ENCODE results near the gene CPSF4L. TPM values are rescaled to one million over a fixed set of nuclear protein-coding genes. Genes with fewer than 3 reads are reported as not detected.
A peak's percentile ranks its signal among the peaks of the same experiment; 100 is the strongest.

The CPSF4L gene
- total and polyA plus RNA-seq, 2 of the 13 experiments (the other 11 are each of a cell fraction or from before 2014, with no cell fraction given): 0.73 to 1.6 TPM

- TF ChIP-seq, protein P1, sequence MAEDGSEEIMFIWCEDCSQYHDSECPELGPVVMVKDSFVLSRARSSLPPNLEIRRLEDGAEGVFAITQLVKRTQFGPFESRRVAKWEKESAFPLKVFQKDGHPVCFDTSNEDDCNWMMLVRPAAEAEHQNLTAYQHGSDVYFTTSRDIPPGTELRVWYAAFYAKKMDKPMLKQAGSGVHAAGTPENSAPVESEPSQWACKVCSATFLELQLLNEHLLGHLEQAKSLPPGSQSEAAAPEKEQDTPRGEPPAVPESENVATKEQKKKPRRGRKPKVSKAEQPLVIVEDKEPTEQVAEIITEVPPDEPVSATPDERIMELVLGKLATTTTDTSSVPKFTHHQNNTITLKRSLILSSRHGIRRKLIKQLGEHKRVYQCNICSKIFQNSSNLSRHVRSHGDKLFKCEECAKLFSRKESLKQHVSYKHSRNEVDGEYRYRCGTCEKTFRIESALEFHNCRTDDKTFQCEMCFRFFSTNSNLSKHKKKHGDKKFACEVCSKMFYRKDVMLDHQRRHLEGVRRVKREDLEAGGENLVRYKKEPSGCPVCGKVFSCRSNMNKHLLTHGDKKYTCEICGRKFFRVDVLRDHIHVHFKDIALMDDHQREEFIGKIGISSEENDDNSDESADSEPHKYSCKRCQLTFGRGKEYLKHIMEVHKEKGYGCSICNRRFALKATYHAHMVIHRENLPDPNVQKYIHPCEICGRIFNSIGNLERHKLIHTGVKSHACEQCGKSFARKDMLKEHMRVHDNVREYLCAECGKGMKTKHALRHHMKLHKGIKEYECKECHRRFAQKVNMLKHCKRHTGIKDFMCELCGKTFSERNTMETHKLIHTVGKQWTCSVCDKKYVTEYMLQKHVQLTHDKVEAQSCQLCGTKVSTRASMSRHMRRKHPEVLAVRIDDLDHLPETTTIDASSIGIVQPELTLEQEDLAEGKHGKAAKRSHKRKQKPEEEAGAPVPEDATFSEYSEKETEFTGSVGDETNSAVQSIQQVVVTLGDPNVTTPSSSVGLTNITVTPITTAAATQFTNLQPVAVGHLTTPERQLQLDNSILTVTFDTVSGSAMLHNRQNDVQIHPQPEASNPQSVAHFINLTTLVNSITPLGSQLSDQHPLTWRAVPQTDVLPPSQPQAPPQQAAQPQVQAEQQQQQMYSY (CRISPR knock-in tag; IDR thresholded peaks at IDR 0.05): no peak
- TF ChIP-seq, protein P2, sequence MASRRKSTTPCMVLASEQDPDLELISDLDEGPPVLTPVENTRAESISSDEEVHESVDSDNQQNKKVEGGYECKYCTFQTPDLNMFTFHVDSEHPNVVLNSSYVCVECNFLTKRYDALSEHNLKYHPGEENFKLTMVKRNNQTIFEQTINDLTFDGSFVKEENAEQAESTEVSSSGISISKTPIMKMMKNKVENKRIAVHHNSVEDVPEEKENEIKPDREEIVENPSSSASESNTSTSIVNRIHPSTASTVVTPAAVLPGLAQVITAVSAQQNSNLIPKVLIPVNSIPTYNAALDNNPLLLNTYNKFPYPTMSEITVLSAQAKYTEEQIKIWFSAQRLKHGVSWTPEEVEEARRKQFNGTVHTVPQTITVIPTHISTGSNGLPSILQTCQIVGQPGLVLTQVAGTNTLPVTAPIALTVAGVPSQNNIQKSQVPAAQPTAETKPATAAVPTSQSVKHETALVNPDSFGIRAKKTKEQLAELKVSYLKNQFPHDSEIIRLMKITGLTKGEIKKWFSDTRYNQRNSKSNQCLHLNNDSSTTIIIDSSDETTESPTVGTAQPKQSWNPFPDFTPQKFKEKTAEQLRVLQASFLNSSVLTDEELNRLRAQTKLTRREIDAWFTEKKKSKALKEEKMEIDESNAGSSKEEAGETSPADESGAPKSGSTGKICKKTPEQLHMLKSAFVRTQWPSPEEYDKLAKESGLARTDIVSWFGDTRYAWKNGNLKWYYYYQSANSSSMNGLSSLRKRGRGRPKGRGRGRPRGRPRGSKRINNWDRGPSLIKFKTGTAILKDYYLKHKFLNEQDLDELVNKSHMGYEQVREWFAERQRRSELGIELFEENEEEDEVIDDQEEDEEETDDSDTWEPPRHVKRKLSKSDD (CRISPR knock-in tag; IDR thresholded peaks at IDR 0.05; ENCODE audit: low read depth): no peak
- TF ChIP-seq ZNF430 (CRISPR knock-in tag; IDR thresholded peaks at IDR 0.05) (no peak), ZNF510 (CRISPR knock-in tag; IDR thresholded peaks at IDR 0.05; ENCODE audit: low read depth) (no peak), ZNF12 (CRISPR knock-in tag; IDR thresholded peaks at IDR 0.05) (no peak), ARID3A (IDR thresholded peaks at IDR 0.05; ENCODE audit: low read depth, low read length) (no peak), ZNF710 (CRISPR knock-in tag; IDR thresholded peaks at IDR 0.05; ENCODE audit: borderline replicate concordance) (peak; percentile 67; the same call in 1 of the 2 replicates), CHD2 (IDR thresholded peaks at IDR 0.05; ENCODE audit: low read depth, low read length) (no peak), SNAPC4 (CRISPR knock-in tag; IDR thresholded peaks at IDR 0.05) (no peak), FOXO1 (CRISPR knock-in tag; IDR thresholded peaks at IDR 0.05) (no peak), ELF3 (CRISPR knock-in tag; IDR thresholded peaks at IDR 0.05) (no peak)
- TF ChIP-seq, protein P3, sequence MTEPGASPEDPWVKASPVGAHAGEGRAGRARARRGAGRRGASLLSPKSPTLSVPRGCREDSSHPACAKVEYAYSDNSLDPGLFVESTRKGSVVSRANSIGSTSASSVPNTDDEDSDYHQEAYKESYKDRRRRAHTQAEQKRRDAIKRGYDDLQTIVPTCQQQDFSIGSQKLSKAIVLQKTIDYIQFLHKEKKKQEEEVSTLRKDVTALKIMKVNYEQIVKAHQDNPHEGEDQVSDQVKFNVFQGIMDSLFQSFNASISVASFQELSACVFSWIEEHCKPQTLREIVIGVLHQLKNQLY (CRISPR knock-in tag; IDR thresholded peaks at IDR 0.05): no peak
Observed at GRCh38 chr17:73268582-73269328, 7.1 kb upstream of the CPSF4L start (continued).

Data from HepG2 (cell line).